Thymus (tissue), 11 donors: Measurements from ENCODE around the gene WRAP73. TPM values are rescaled to one million over a fixed set of nuclear protein-coding genes. Genes with fewer than 3 reads are reported as not detected.

Source experiments
- DNase-seq, 9 donors: peaks; one replicate each; pipeline ENCODE4 v3.0.0-alpha.2; 2013; ENCODE audit warnings: low spot score in 9 of 9, low read depth in 6 of 9, missing footprints in 1 of 9
- H3K27ac ChIP-seq, 2 donors: one replicate each; pipeline ENCODE4 v1.5.1; 2013; ENCODE audit warnings: control low read depth in 1 of 2, low read depth in 1 of 2, low read length in 1 of 2, mild to moderate bottlenecking in 1 of 2, moderate library complexity in 1 of 2
- H3K27me3 ChIP-seq, 2 donors: one replicate each; pipeline ENCODE4 v1.5.1; 2013; ENCODE audit warnings: low read length in 1 of 2; ENCODE audit not compliant: control insufficient read depth in 2 of 2, insufficient read depth in 1 of 2
- H3K36me3 ChIP-seq, 2 donors: one replicate each; pipeline ENCODE4 v1.5.1; 2013; ENCODE audit warnings: low read length in 1 of 2, mild to moderate bottlenecking in 1 of 2, moderate library complexity in 1 of 2; ENCODE audit not compliant: control insufficient read depth in 2 of 2, insufficient read depth in 2 of 2
- H3K4me1 ChIP-seq, 2 donors: one replicate each; pipeline ENCODE4 v1.5.1; 2013; ENCODE audit warnings: low read length in 2 of 2; ENCODE audit not compliant: control insufficient read depth in 2 of 2, insufficient read depth in 2 of 2
- H3K4me3 ChIP-seq, 2 donors: one replicate each; pipeline ENCODE4 v1.5.1; 2013; ENCODE audit warnings: low read length in 2 of 2, control low read depth in 1 of 2, mild to moderate bottlenecking in 1 of 2
- H3K9me3 ChIP-seq, 2 donors: one replicate each; pipeline ENCODE4 v1.5.1; 2013; ENCODE audit warnings: low read length in 1 of 2, mild to moderate bottlenecking in 1 of 2; ENCODE audit not compliant: control insufficient read depth in 2 of 2, insufficient read depth in 1 of 2
- WGBS: extraction: QIAGEN DNeasy Blood & Tissue Kit; methylation state at CpG from one replicate; pipeline ENCODE4 v1.1.7; 2013; 5-methylcytosine and 5-hydroxymethylcytosine counted together
- polyA plus RNA-seq: library from polyadenylated mRNA; stranded (reverse); fragments of 200-250 nt; gene quantifications from one replicate; pipeline ENCODE4 v1.2.3, GENCODE V29; 2013
- total RNA-seq: library from RNA; stranded (reverse); fragments of 120-200 nt; gene quantifications from one replicate; pipeline ENCODE4 v1.2.4, GENCODE V29; 2013
- donor health status: healthy.

WRAP73 gene
- total and polyA plus RNA-seq, 2 donors, result 19.7 to 25.9 TPM

GRCh38 chr1:3663999-3664699 is 14.2 kb upstream of the WRAP73 start:
- Histone ChIP-seq H3K4me1 (peaks cover 0 to 2% of the 10 kb centered on the region in 2 donors), H3K27ac (no peak overlapping the region), H3K4me3 (no peak overlapping the region), H3K36me3 (no peaks in the 10 kb centered on the region), H3K27me3 (peaks cover 0 to 20% of the 10 kb centered on the region in 2 donors), H3K9me3 (no peaks in the 10 kb centered on the region)
- DNase-seq, result no peak
- 85% methylated on average over 14 of the region's 14 CpGs for WGBS

- no peaks in the 10 kb centered on the region for H3K36me3 ChIP-seq
- H3K9me3 ChIP-seq, result no peaks in the 10 kb centered on the region
- H3K27ac ChIP-seq, result no peak overlapping the region
- WGBS, result 96% methylated on average over 16 of the region's 16 CpGs
- H3K27me3 ChIP-seq, result peaks cover 0 to 26% of the 10 kb centered on the region in 2 donors
- H3K4me3 ChIP-seq, result no peak overlapping the region
- no peak for DNase-seq
- peaks cover 0 to 2% of the 10 kb centered on the region in 2 donors for H3K4me1 ChIP-seq
Observed at GRCh38 chr1:3662080-3662671, 12.3 kb upstream of the WRAP73 start.

- Histone ChIP-seq H3K27ac (no peak overlapping the region), H3K27me3 (peaks cover under 1 to 31% of the 10 kb centered on the region in 2 donors), H3K4me1 (peaks cover 0 to 2% of the 10 kb centered on the region in 2 donors), H3K4me3 (no peak overlapping the region), H3K9me3 (no peaks in the 10 kb centered on the region), H3K36me3 (no peaks in the 10 kb centered on the region)
- WGBS, result 95% methylated on average over 4 of the region's 4 CpGs
- no peak for DNase-seq
Observed at GRCh38 chr1:3661631-3662030, 11.7 kb upstream of the WRAP73 start.

- Histone ChIP-seq H3K4me3 (no peak overlapping the region), H3K9me3 (no peaks in the 10 kb centered on the region), H3K36me3 (no peaks in the 10 kb centered on the region), H3K27me3 (peaks cover 2 to 41% of the 10 kb centered on the region in 2 donors), H3K4me1 (no peaks in the 10 kb centered on the region), H3K27ac (no peak overlapping the region)
- WGBS, result 89% methylated on average over 2 of the region's 2 CpGs
- no peak for DNase-seq
Observed at GRCh38 chr1:3660704-3661103, 10.8 kb upstream of the WRAP73 start.

- no peak overlapping the region for H3K27ac ChIP-seq
- 93% methylated on average over 15 of the region's 15 CpGs for WGBS
- no peak overlapping the region for H3K4me3 ChIP-seq
- no peaks in the 10 kb centered on the region for H3K9me3 ChIP-seq
- peaks cover 16 to 56% of the 10 kb centered on the region in 2 donors for H3K27me3 ChIP-seq
- H3K36me3 ChIP-seq, result no peaks in the 10 kb centered on the region
- H3K4me1 ChIP-seq, result no peaks in the 10 kb centered on the region
- no peak for DNase-seq
Observed at GRCh38 chr1:3659093-3659492, 9.2 kb upstream of the WRAP73 start.

- Histone ChIP-seq H3K4me3 (no peak overlapping the region), H3K9me3 (no peaks in the 10 kb centered on the region), H3K27me3 (peaks cover 24 to 64% of the 10 kb centered on the region in 2 donors), H3K36me3 (no peaks in the 10 kb centered on the region), H3K4me1 (no peaks in the 10 kb centered on the region), H3K27ac (no peak overlapping the region)
- WGBS, result 44% methylated on average over 14 of the region's 14 CpGs
- DNase-seq, result no peak
Observed at GRCh38 chr1:3658231-3658615, 8.3 kb upstream of the WRAP73 start.

GRCh38 chr1:3657578-3658230 is 7.8 kb upstream of the WRAP73 start:
- Histone ChIP-seq H3K4me1 (no peaks in the 10 kb centered on the region), H3K9me3 (no peaks in the 10 kb centered on the region), H3K27me3 (peaks cover 29 to 70% of the 10 kb centered on the region in 2 donors), H3K36me3 (no peaks in the 10 kb centered on the region), H3K27ac (no peak overlapping the region), H3K4me3 (no peak overlapping the region)
- 83% methylated on average over 26 of the region's 26 CpGs for WGBS
- DNase-seq, result no peak

- WGBS, result 78% methylated on average over 6 of the region's 6 CpGs
- H3K27me3 ChIP-seq, result peaks cover 35 to 73% of the 10 kb centered on the region in 2 donors
- H3K36me3 ChIP-seq, result no peaks in the 10 kb centered on the region
- H3K9me3 ChIP-seq, result no peaks in the 10 kb centered on the region
- H3K4me3 ChIP-seq, result no peak overlapping the region
- H3K4me1 ChIP-seq, result no peaks in the 10 kb centered on the region
- no peak for DNase-seq
- no peak overlapping the region for H3K27ac ChIP-seq
Observed at GRCh38 chr1:3657096-3657475, 7.2 kb upstream of the WRAP73 start.

- WGBS, result 91% methylated on average over 13 of the region's 13 CpGs
- peaks cover 40 to 76% of the 10 kb centered on the region in 2 donors for H3K27me3 ChIP-seq
Observed at GRCh38 chr1:3656450-3657095, 6.7 kb upstream of the WRAP73 start.

More at GRCh38 chr1:3656450-3657095, 6.7 kb upstream of the WRAP73 start:
- DNase-seq, result no peak
- Histone ChIP-seq H3K27ac (no peak overlapping the region), H3K4me1 (no peaks in the 10 kb centered on the region), H3K9me3 (no peaks in the 10 kb centered on the region), H3K36me3 (no peaks in the 10 kb centered on the region), H3K4me3 (no peak overlapping the region)
